ENCODE data around the gene SLC46A1. TPM values are rescaled to one million over a fixed set of nuclear protein-coding genes. Genes with fewer than 3 reads are reported as not detected.

The SLC46A1 gene
- total and polyA plus RNA-seq, 2 donors (not counting 1 experiment from before 2014, with no cell fraction given): 2.5 to 4.3 TPM

GRCh38 chr17:28391401-28391800, 14.6 kb downstream of the SLC46A1 start:
- ChIA-PET CTCF (no interaction called here), POLR2A (no interaction called here)
- H3K27ac Mint-ChIP-seq: no peak overlapping the region
- H3K4me1 Mint-ChIP-seq: no peaks in the 10 kb centered on the region
- H3K9me3 ChIP-seq (ENCODE audit: control extremely low read depth in 1 of 3, control insufficient read depth in 2 of 3, insufficient read depth in 1 of 3, low read length in 2 of 3): no peaks in the 10 kb centered on the region
- no peaks in the 10 kb centered on the region for H3K79me2 ChIP-seq (ENCODE audit: control insufficient read depth, insufficient read depth, low read length)
- H3K4me2 ChIP-seq (replicated peaks; ENCODE audit: low read depth, low read length, poor library complexity, severe bottlenecking): no peak overlapping the region
- no peaks in the 10 kb centered on the region for H3K9me3 Mint-ChIP-seq (ENCODE audit: insufficient read depth)
- no peak for DNase-seq
- TF ChIP-seq EZH2 (IDR thresholded peaks at IDR 0.05; ENCODE audit: borderline replicate concordance, insufficient read depth, low read depth, low read length, poor library complexity, severe bottlenecking): no peak
- TF ChIP-seq, protein P1, sequence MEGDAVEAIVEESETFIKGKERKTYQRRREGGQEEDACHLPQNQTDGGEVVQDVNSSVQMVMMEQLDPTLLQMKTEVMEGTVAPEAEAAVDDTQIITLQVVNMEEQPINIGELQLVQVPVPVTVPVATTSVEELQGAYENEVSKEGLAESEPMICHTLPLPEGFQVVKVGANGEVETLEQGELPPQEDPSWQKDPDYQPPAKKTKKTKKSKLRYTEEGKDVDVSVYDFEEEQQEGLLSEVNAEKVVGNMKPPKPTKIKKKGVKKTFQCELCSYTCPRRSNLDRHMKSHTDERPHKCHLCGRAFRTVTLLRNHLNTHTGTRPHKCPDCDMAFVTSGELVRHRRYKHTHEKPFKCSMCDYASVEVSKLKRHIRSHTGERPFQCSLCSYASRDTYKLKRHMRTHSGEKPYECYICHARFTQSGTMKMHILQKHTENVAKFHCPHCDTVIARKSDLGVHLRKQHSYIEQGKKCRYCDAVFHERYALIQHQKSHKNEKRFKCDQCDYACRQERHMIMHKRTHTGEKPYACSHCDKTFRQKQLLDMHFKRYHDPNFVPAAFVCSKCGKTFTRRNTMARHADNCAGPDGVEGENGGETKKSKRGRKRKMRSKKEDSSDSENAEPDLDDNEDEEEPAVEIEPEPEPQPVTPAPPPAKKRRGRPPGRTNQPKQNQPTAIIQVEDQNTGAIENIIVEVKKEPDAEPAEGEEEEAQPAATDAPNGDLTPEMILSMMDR (IDR thresholded peaks at IDR 0.05): no peak
- intact Hi-C loops (cut with micrococcal nuclease): no loop called here
- H3K27me3 Mint-ChIP-seq: no peaks in the 10 kb centered on the region
- H3K4me3 Mint-ChIP-seq: no peak overlapping the region
- H2AFZ ChIP-seq (ENCODE audit: insufficient read depth, low read depth, low read length, poor library complexity, severe bottlenecking): no peak overlapping the region
- no peak overlapping the region for H3K4me3 ChIP-seq (ENCODE audit: control extremely low read depth in 1 of 5, extremely low read depth in 1 of 5, insufficient read depth in 1 of 5, low read depth in 2 of 5, low read length in 4 of 5)
- H3K27me3 ChIP-seq (replicated peaks in 1 of 4; ENCODE audit: control extremely low read depth in 1 of 4, control insufficient read depth in 3 of 4, insufficient read depth in 4 of 4, low read length in 3 of 4): no peaks in the 10 kb centered on the region
- no peaks in the 10 kb centered on the region for H4K20me1 ChIP-seq (ENCODE audit: control insufficient read depth, insufficient read depth, low read length, poor library complexity, severe bottlenecking)
- no peak overlapping the region for H3K27ac ChIP-seq (ENCODE audit: low read length in 2 of 2)
- 60% methylated on average over 2 of the region's 2 CpGs for WGBS (ENCODE audit: insufficient coverage)
- no peak overlapping the region for H3K9ac ChIP-seq (ENCODE audit: low read length)
- no peaks in the 10 kb centered on the region for H3K4me1 ChIP-seq (ENCODE audit: control insufficient read depth in 2 of 2, insufficient read depth in 2 of 2, low read length in 2 of 2)
- H3K36me3 ChIP-seq (replicated peaks in 1 of 2; ENCODE audit: control extremely low read depth in 1 of 2, control insufficient read depth in 1 of 2, extremely low read depth in 1 of 2, insufficient read depth in 2 of 2, low read length in 1 of 2): peaks cover 3 to 44% of the 10 kb centered on the region in 2 experiments
- no peak for ATAC-seq (ENCODE audit: low read depth)

GRCh38 chr17:28390984-28391383, 15.0 kb downstream of the SLC46A1 start:
- ATAC-seq (ENCODE audit: low read depth) (no peak), DNase-seq (no peak)
- no peaks in the 10 kb centered on the region for H3K27me3 Mint-ChIP-seq
- H3K4me1 ChIP-seq (ENCODE audit: control insufficient read depth in 2 of 2, insufficient read depth in 2 of 2, low read length in 2 of 2): no peaks in the 10 kb centered on the region
- H3K4me3 Mint-ChIP-seq: no peak overlapping the region
- no peak for TF ChIP-seq EZH2 (IDR thresholded peaks at IDR 0.05; ENCODE audit: borderline replicate concordance, insufficient read depth, low read depth, low read length, poor library complexity, severe bottlenecking)
- TF ChIP-seq, protein P1 (IDR thresholded peaks at IDR 0.05): no peak
- ChIA-PET CTCF (interaction anchor here (2.6 kb wide), 1 partner anchor 25 kb away, joined by 6 read pairs; no protein-coding TSS in a partner anchor), POLR2A (no interaction called here)
- no peaks in the 10 kb centered on the region for H3K9me3 Mint-ChIP-seq (ENCODE audit: insufficient read depth)
- intact Hi-C loops (cut with micrococcal nuclease): no loop called here
- H3K27ac ChIP-seq (ENCODE audit: low read length in 2 of 2): no peak overlapping the region
- H3K4me3 ChIP-seq (ENCODE audit: control extremely low read depth in 1 of 5, extremely low read depth in 1 of 5, insufficient read depth in 1 of 5, low read depth in 2 of 5, low read length in 4 of 5): no peak overlapping the region
- no CpG with 5 or more reads among the region's 1 CpG for WGBS (ENCODE audit: insufficient coverage)
- no peak overlapping the region for H2AFZ ChIP-seq (ENCODE audit: insufficient read depth, low read depth, low read length, poor library complexity, severe bottlenecking)
- peaks cover 3 to 44% of the 10 kb centered on the region in 2 experiments for H3K36me3 ChIP-seq (replicated peaks in 1 of 2; ENCODE audit: control extremely low read depth in 1 of 2, control insufficient read depth in 1 of 2, extremely low read depth in 1 of 2, insufficient read depth in 2 of 2, low read length in 1 of 2)
- no peak overlapping the region for H3K4me2 ChIP-seq (replicated peaks; ENCODE audit: low read depth, low read length, poor library complexity, severe bottlenecking)
- H3K27ac Mint-ChIP-seq: no peak overlapping the region
- peaks cover 0 to 3% (median 0%) of the 10 kb centered on the region in 4 experiments for H3K27me3 ChIP-seq (replicated peaks in 1 of 4; ENCODE audit: control extremely low read depth in 1 of 4, control insufficient read depth in 3 of 4, insufficient read depth in 4 of 4, low read length in 3 of 4)
- H3K9me3 ChIP-seq (ENCODE audit: control extremely low read depth in 1 of 3, control insufficient read depth in 2 of 3, insufficient read depth in 1 of 3, low read length in 2 of 3): no peaks in the 10 kb centered on the region
- H3K9ac ChIP-seq (ENCODE audit: low read length): no peak overlapping the region
- H4K20me1 ChIP-seq (ENCODE audit: control insufficient read depth, insufficient read depth, low read length, poor library complexity, severe bottlenecking): no peaks in the 10 kb centered on the region
- H3K4me1 Mint-ChIP-seq: no peaks in the 10 kb centered on the region
- H3K79me2 ChIP-seq (ENCODE audit: control insufficient read depth, insufficient read depth, low read length): no peaks in the 10 kb centered on the region
